Rectal smooth muscle tissue (tissue), 1 donor: ENCODE data around the gene CBFA2T2.
A peak's percentile ranks its signal among the peaks of the same experiment; 100 is the strongest.
"Not testable (repeated sequence)": the region's sequence is repeated elsewhere in the genome, so short reads cannot be mapped to it uniquely, and the experiment has no call there.

ENCODE experiments used
- H3K27ac ChIP-seq: one replicate; pipeline ENCODE4 v1.7.0; 2013; ENCODE audit warnings: low read depth, low read length, inconsistent platforms
- H3K27me3 ChIP-seq: one replicate; pipeline ENCODE4 v1.7.0; 2013; ENCODE audit warnings: low read length; ENCODE audit not compliant: control insufficient read depth, insufficient read depth
- H3K36me3 ChIP-seq: one replicate; pipeline ENCODE4 v1.7.0; 2013; ENCODE audit warnings: low read length; ENCODE audit not compliant: control insufficient read depth, insufficient read depth
- H3K4me1 ChIP-seq: one replicate; pipeline ENCODE4 v1.7.0; 2013; ENCODE audit warnings: low read length; ENCODE audit not compliant: control insufficient read depth, insufficient read depth
- H3K4me3 ChIP-seq: one replicate; pipeline ENCODE4 v1.7.0; 2013; ENCODE audit warnings: low read length
- H3K9ac ChIP-seq: one replicate; pipeline ENCODE4 v1.7.0; 2013; ENCODE audit warnings: low read length

Gene CBFA2T2

GRCh38 chr20:33697129-33697528, 207.2 kb downstream of the CBFA2T2 start:
- H3K4me1 ChIP-seq = peaks cover 11% of the 10 kb centered on the region
- H3K36me3 ChIP-seq = no peaks in the 10 kb centered on the region
- no peak overlapping the region for H3K9ac ChIP-seq
- H3K4me3 ChIP-seq = no peak overlapping the region
- no peaks in the 10 kb centered on the region for H3K27me3 ChIP-seq
- peak overlapping the region; percentile 63 for H3K27ac ChIP-seq

- not testable (repeated sequence) for H3K36me3 ChIP-seq, H3K27ac ChIP-seq, H3K4me3 ChIP-seq, H3K27me3 ChIP-seq, H3K9ac ChIP-seq
- peaks cover 13% of the 10 kb centered on the region for H3K4me1 ChIP-seq
Observed at GRCh38 chr20:33698966-33699365, 209.1 kb downstream of the CBFA2T2 start.
